CD4-positive, alpha-beta T cell treated with Interleukin-10 for 1 hour (primary cell): ENCODE data around the gene GLE1.
A peak's percentile ranks its signal among the peaks of the same experiment; 100 is the strongest.

Experiments
- DNase-seq: peaks from one replicate; pipeline ENCODE4 v3.0.0-alpha.2; 2020

GLE1 gene

GRCh38 chr9:128504485-128505413 is at the start of gene GLE1:
TSS of gene GLE1 (plus strand) at chr9:128504719. CDS start at chr9:128504806, 87 bp downstream.
- peak; percentile 96 for DNase-seq

GRCh38 chr9:128454991-128455390 is 49.5 kb upstream of the GLE1 start:
- DNase-seq, result no peak

- DNase-seq, result peak; percentile 98
Observed at GRCh38 chr9:128455849-128456612, 48.5 kb upstream of the GLE1 start, which contains the start of gene ODF2. TSS of gene ODF2 (plus strand) at chr9:128456006. CDS start at chr9:128456092, 86 bp downstream.

GRCh38 chr9:128456613-128457061 is 47.9 kb upstream of the GLE1 start:
- DNase-seq, result peak; percentile 75

GRCh38 chr9:128457207-128457606 is 47.3 kb upstream of the GLE1 start:
- DNase-seq, result no peak

- no peak for DNase-seq
Observed at GRCh38 chr9:128459011-128459410, 45.5 kb upstream of the GLE1 start.

GRCh38 chr9:128469070-128469469 is 35.4 kb upstream of the GLE1 start:
- DNase-seq, result no peak

- no peak for DNase-seq
Observed at GRCh38 chr9:128470560-128470959, 34.0 kb upstream of the GLE1 start.

GRCh38 chr9:128473104-128473503 is 31.4 kb upstream of the GLE1 start:
- no peak for DNase-seq

GRCh38 chr9:128475867-128476266 is 28.7 kb upstream of the GLE1 start:
- no peak for DNase-seq

- DNase-seq, result no peak
Observed at GRCh38 chr9:128479262-128479661, 25.3 kb upstream of the GLE1 start.

GRCh38 chr9:128481561-128481960 is 23.0 kb upstream of the GLE1 start:
- no peak for DNase-seq

GRCh38 chr9:128482186-128482585 is 22.3 kb upstream of the GLE1 start:
- no peak for DNase-seq

GRCh38 chr9:128484686-128485413 is 19.7 kb upstream of the GLE1 start:
- DNase-seq, result no peak

GRCh38 chr9:128485414-128485855 is 19.1 kb upstream of the GLE1 start:
- no peak for DNase-seq

GRCh38 chr9:128486201-128486600 is 18.3 kb upstream of the GLE1 start:
- no peak for DNase-seq

GRCh38 chr9:128493424-128493823 is 11.1 kb upstream of the GLE1 start:
- DNase-seq, result no peak

GRCh38 chr9:128494108-128494745 is 10.3 kb upstream of the GLE1 start:
- no peak for DNase-seq

- DNase-seq, result no peak
Observed at GRCh38 chr9:128494746-128495129, 9.8 kb upstream of the GLE1 start.

- no peak for DNase-seq
Observed at GRCh38 chr9:128495296-128495695, 9.2 kb upstream of the GLE1 start.

- no peak for DNase-seq
Observed at GRCh38 chr9:128495804-128496417, 8.6 kb upstream of the GLE1 start.
